H1 (cell line): ENCODE data around the gene ADGRL3.

Experiments used
- CTCF ChIP-seq, 3 experiments: IDR thresholded peaks; 1 replicate in 2 of 3; 2 replicates in 1 of 3; pipeline versions ENCODE4 v1.5.1 to v1.6.1; 2011; ENCODE audit warnings: low read length in 3 of 3, mild to moderate bottlenecking in 3 of 3, inconsistent platforms in 2 of 3, low read depth in 1 of 3, moderate library complexity in 1 of 3; ENCODE audit not compliant: insufficient read depth in 1 of 3; ENCODE audit errors: control extremely low read depth in 1 of 3
- GABPA ChIP-seq: IDR thresholded peaks from 2 replicates; pipeline ENCODE4 v1.6.1; 2011; ENCODE audit warnings: mild to moderate bottlenecking, low read length, moderate library complexity, borderline replicate concordance; ENCODE audit not compliant: insufficient read depth
- MAX ChIP-seq: IDR thresholded peaks from 2 replicates; pipeline ENCODE4 v1.6.1; 2012; ENCODE audit warnings: inconsistent platforms
- POLR2A ChIP-seq, 2 experiments: IDR thresholded peaks; 1 replicate in 1 of 2; 2 replicates in 1 of 2; pipeline ENCODE4 v1.6.1; 2011; ENCODE audit warnings: low read depth in 2 of 2, low read length in 2 of 2, mild to moderate bottlenecking in 2 of 2; ENCODE audit errors: control extremely low read depth in 1 of 2

- TF ChIP-seq POLR2A (IDR thresholded peaks at IDR 0.05; ENCODE audit: control extremely low read depth in 1 of 2, low read depth in 2 of 2, low read length in 2 of 2) (no peak), GABPA (no peak), CTCF (IDR thresholded peaks at IDR 0.05; ENCODE audit: control extremely low read depth in 1 of 3, insufficient read depth in 1 of 3, low read depth in 1 of 3, low read length in 3 of 3) (no peak), MAX (no peak)
Observed at GRCh38 chr4:61666244-61666643, 466.1 kb downstream of the ADGRL3 start.
